OCI-LY1 (cell line): ENCODE data around the gene TFG.

Experiments used
- H2AFZ ChIP-seq: fragments of 200-600 bp; sonication (generic), shearing (Covaris generic); 2 replicates; pipeline ENCODE4 v1.6.0; 2014; ENCODE audit warnings: antibody characterized with exemption, mild to moderate bottlenecking, low read length
- H3F3A ChIP-seq: fragments of 200-600 bp; sonication (generic), shearing (Covaris generic); 2 replicates; pipeline ENCODE4 v1.6.0; 2014; ENCODE audit warnings: mild to moderate bottlenecking, antibody characterized with exemption, low read length, moderate library complexity; ENCODE audit not compliant: insufficient read depth
- H3K27ac ChIP-seq: fragments of 200-600 bp; sonication (generic); 2 replicates; pipeline ENCODE4 v1.5.1; 2014; ENCODE audit warnings: low read length, mixed run types, mild to moderate bottlenecking, low read depth; ENCODE audit not compliant: poor library complexity, severe bottlenecking
- H3K27me3 ChIP-seq: fragments of 200-600 bp; sonication (generic); 2 replicates; pipeline ENCODE4 v1.6.0; 2014; ENCODE audit warnings: antibody characterized with exemption, mild to moderate bottlenecking, low read length, moderate library complexity; ENCODE audit not compliant: insufficient read depth
- H3K36me3 ChIP-seq: fragments of 200-600 bp; sonication (generic); 2 replicates; pipeline ENCODE4 v1.6.1; 2014; ENCODE audit warnings: mild to moderate bottlenecking, antibody characterized with exemption, low read length, moderate library complexity, mixed read lengths; ENCODE audit not compliant: insufficient read depth
- H3K4me1 ChIP-seq: fragments of 200-600 bp; sonication (generic); 2 replicates; pipeline ENCODE4 v1.5.1; 2014; ENCODE audit warnings: mild to moderate bottlenecking, low read length, moderate library complexity; ENCODE audit not compliant: insufficient read depth, severe bottlenecking
- H3K4me2 ChIP-seq: fragments of 200-600 bp; sonication (generic), shearing (Covaris generic); 2 replicates; pipeline ENCODE4 v1.6.1; 2014; ENCODE audit warnings: low read length
- H3K4me3 ChIP-seq: fragments of 200-600 bp; sonication (generic); 2 replicates; pipeline ENCODE4 v1.5.1; 2014; ENCODE audit warnings: low read length, low read depth, mild to moderate bottlenecking, mixed read lengths; ENCODE audit not compliant: poor library complexity, severe bottlenecking
- H3K79me2 ChIP-seq: fragments of 200-600 bp; shearing (Covaris generic); 2 replicates; pipeline ENCODE4 v1.6.1; 2016; ENCODE audit warnings: mixed run types, low read length, mixed read lengths; ENCODE audit not compliant: insufficient read depth
- H3K9ac ChIP-seq: fragments of 200-600 bp; sonication (generic), shearing (Covaris generic); 2 replicates; pipeline ENCODE4 v1.6.1; 2014; ENCODE audit warnings: mild to moderate bottlenecking, low read length, mixed read lengths
- H3K9me2 ChIP-seq: fragments of 200-600 bp; sonication (generic), shearing (Covaris generic); 2 replicates; pipeline ENCODE4 v1.6.1; 2014; ENCODE audit warnings: low read depth, mild to moderate bottlenecking, low read length, mixed read lengths
- H3K9me3 ChIP-seq: fragments of 200-600 bp; shearing (Covaris generic); 2 replicates; pipeline ENCODE4 v1.6.1; 2014; ENCODE audit warnings: low read length, mixed read lengths
- H4K20me1 ChIP-seq: fragments of 200-600 bp; sonication (generic), shearing (Covaris generic); 2 replicates; pipeline ENCODE4 v1.6.0; 2016; ENCODE audit warnings: mild to moderate bottlenecking, low read length; ENCODE audit not compliant: insufficient read depth
- EZH2 ChIP-seq: fragments of 200-600 bp; sonication (generic), shearing (Covaris generic); IDR thresholded peaks from 2 replicates; pipeline ENCODE4 v1.8.0; 2017; ENCODE audit warnings: borderline replicate concordance, mixed run types, mild to moderate bottlenecking, antibody characterized with exemption, low read length, moderate library complexity, mixed read lengths
- TF ChIP-seq, protein P1 (sequence below): fragments of 200-600 bp; sonication (generic), shearing (Covaris generic); IDR thresholded peaks from 2 replicates; pipeline ENCODE4 v1.5.1; 2017; ENCODE audit warnings: mild to moderate bottlenecking, antibody characterized with exemption, low read length, moderate library complexity, mixed read lengths

Gene TFG

DNA sequence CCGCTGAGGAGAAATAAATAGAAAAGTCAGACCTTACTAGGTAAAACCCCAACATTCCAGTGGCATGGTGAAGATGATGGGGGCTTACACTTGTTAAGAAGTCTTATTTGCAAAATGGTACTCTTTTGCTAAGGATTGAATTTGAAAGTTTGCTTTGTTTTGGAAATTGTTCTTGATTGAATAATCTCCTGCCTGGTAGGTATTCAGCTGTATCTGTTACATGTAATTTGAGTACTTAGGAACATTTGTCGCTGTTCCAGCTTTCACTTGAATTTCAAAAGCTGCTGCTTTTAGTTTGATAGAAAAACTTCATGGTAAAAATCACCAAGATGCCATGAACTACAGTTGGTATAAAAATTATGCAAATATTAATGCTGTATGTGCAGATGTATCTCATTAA lies 44.6 kb downstream of the TFG start:
- H2AFZ ChIP-seq = no peak overlapping the region
- no peaks in the 10 kb centered on the region for H4K20me1 ChIP-seq
- H3K4me1 ChIP-seq = no peaks in the 10 kb centered on the region
- no peaks in the 10 kb centered on the region for H3F3A ChIP-seq
- H3K27ac ChIP-seq = no peak overlapping the region
- H3K27me3 ChIP-seq = no peaks in the 10 kb centered on the region
- TF ChIP-seq, protein P1, sequence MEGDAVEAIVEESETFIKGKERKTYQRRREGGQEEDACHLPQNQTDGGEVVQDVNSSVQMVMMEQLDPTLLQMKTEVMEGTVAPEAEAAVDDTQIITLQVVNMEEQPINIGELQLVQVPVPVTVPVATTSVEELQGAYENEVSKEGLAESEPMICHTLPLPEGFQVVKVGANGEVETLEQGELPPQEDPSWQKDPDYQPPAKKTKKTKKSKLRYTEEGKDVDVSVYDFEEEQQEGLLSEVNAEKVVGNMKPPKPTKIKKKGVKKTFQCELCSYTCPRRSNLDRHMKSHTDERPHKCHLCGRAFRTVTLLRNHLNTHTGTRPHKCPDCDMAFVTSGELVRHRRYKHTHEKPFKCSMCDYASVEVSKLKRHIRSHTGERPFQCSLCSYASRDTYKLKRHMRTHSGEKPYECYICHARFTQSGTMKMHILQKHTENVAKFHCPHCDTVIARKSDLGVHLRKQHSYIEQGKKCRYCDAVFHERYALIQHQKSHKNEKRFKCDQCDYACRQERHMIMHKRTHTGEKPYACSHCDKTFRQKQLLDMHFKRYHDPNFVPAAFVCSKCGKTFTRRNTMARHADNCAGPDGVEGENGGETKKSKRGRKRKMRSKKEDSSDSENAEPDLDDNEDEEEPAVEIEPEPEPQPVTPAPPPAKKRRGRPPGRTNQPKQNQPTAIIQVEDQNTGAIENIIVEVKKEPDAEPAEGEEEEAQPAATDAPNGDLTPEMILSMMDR = no peak
- no peak for TF ChIP-seq EZH2
- H3K79me2 ChIP-seq = no peaks in the 10 kb centered on the region
- no peak overlapping the region for H3K4me2 ChIP-seq
- no peaks in the 10 kb centered on the region for H3K9me3 ChIP-seq
- H3K9ac ChIP-seq = no peak overlapping the region
- H3K36me3 ChIP-seq = peaks cover 19% of the 10 kb centered on the region; the same call in 1 of the 2 replicates
- H3K4me3 ChIP-seq = no peak overlapping the region
- H3K9me2 ChIP-seq = no peaks in the 10 kb centered on the region

DNA sequence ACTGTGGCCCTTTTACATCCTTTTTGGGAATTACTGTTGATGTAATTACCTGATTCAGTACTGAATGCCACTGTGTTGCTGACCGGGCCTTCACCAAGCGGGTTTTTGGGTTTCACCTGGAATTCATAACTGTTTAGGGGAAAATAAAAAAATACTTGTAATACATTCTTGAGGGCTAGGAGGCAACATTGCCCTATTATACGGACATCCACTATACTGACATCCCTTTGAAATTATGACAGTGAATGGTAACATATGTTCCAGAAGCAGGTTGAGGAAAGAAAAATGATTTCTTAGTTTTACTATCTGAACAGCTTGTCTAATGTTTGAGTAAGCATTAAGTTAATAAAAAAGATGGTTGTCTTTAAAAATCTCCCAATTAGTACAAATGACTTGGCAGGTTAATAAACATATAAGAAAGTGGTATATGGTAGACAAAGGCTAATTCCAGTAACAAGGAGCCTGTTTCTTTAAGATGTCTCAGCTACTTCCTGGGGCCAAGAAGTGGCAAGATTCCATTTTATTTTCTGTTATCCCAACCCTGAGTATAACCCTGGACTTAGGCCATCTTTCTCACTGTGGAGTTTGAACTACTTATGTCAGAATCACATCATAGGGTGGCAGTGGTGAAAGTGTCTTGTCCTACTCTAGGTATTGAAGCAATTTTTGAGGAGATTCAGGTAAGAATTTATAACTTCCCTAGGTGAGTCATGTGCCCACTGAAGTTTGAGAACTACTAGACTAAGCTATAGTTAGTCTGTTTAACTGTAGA lies 45.5 kb downstream of the TFG start:
- H3K36me3 ChIP-seq = peaks cover 16% of the 10 kb centered on the region; the same call in 1 of the 2 replicates
- H3K9ac ChIP-seq = no peak overlapping the region
- H3K4me2 ChIP-seq = no peak overlapping the region
- H3K27me3 ChIP-seq = no peaks in the 10 kb centered on the region
- no peak overlapping the region for H3K4me3 ChIP-seq
- H4K20me1 ChIP-seq = no peaks in the 10 kb centered on the region
- H3K79me2 ChIP-seq = no peaks in the 10 kb centered on the region
- no peaks in the 10 kb centered on the region for H3F3A ChIP-seq
- no peaks in the 10 kb centered on the region for H3K4me1 ChIP-seq
- H3K27ac ChIP-seq = no peak overlapping the region
- no peak overlapping the region for H2AFZ ChIP-seq
- no peaks in the 10 kb centered on the region for H3K9me3 ChIP-seq
- no peak for TF ChIP-seq EZH2
- TF ChIP-seq, protein P1 = no peak
- H3K9me2 ChIP-seq = no peaks in the 10 kb centered on the region

DNA sequence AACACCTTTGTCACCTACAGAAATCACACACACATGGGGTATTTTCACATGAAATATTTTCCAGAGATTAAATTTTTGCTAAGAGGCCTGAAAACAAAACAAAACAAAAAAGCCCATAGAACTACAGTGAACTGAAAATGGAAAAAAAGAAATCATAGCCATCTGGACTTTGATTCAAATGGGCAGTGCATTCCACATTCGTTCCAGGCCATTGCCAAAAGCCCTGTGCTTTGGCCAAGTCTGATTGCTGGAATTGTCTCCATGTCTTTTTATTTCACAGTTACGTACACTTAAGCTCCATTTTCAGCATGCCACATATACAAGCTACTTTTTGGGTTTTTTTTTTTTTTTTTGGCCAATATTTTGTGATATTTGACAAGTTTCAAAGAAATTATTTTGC lies 47.1 kb downstream of the TFG start:
- no peaks in the 10 kb centered on the region for H3K9me3 ChIP-seq
- H3F3A ChIP-seq = no peaks in the 10 kb centered on the region
- H3K36me3 ChIP-seq = peaks cover 8% of the 10 kb centered on the region; the same call in 1 of the 2 replicates
- H3K79me2 ChIP-seq = no peaks in the 10 kb centered on the region
- H3K27ac ChIP-seq = no peak overlapping the region
- H3K4me1 ChIP-seq = no peaks in the 10 kb centered on the region
- H3K4me3 ChIP-seq = no peak overlapping the region
- no peak for TF ChIP-seq EZH2
- TF ChIP-seq, protein P1 = no peak
- H3K4me2 ChIP-seq = no peak overlapping the region
- H3K9ac ChIP-seq = no peak overlapping the region
- no peak overlapping the region for H2AFZ ChIP-seq
- H3K9me2 ChIP-seq = no peaks in the 10 kb centered on the region
- H3K27me3 ChIP-seq = no peaks in the 10 kb centered on the region
- H4K20me1 ChIP-seq = no peaks in the 10 kb centered on the region
